GM12878 (cell line): ENCODE data around the gene PAF1. TPM values are rescaled to one million over a fixed set of nuclear protein-coding genes. Genes with fewer than 3 reads are reported as not detected.

Source experiments
- ATAC-seq: fragments of 200-7000 bp; cut with Tn5 transposase; 3 replicates; pipeline ENCODE4 v1.9.1; 2020; ENCODE audit warnings: mild to moderate bottlenecking, moderate library complexity
- BruUV-seq: library from RNA; stranded (reverse); fragments of 400-500 nt; replicated peaks from 2 replicates; lab custom pipeline; 2021; lab: Mats Ljungman, UMichigan
- CTCF ChIA-PET: fragments of 300-600 bp; sonication (Branson Sonifier 250); formaldehyde crosslinking; extraction: SDS; loops from one replicate; lab custom pipeline; 2021; ENCODE audit warnings: inconsistent platforms; lab: Yijun Ruan, JAX
- POLR2A ChIA-PET: fragments of 350-600 bp; formaldehyde crosslinking; extraction: SDS; loops from one replicate; lab custom pipeline; 2021; ENCODE audit warnings: inconsistent platforms; lab: Charles Lee
- RAD21 ChIA-PET: fragments of 300-600 bp; sonication (Branson Sonifier 250); formaldehyde crosslinking; loops from one replicate; lab custom pipeline; 2023; ENCODE audit warnings: antibody characterized with exemption; ENCODE audit not compliant: unreplicated experiment; lab: Charles Lee
- SMC1A ChIA-PET: fragments of 300-600 bp; sonication (Branson Sonifier 250); formaldehyde crosslinking; loops from one replicate; lab custom pipeline; 2023; ENCODE audit not compliant: unreplicated experiment, uncharacterized antibody; lab: Charles Lee
- DNase-seq: peaks from one replicate; pipeline ENCODE4 v3.0.0-alpha.2; 2011; ENCODE audit warnings: low read depth, low spot score
- FAIRE-seq: peaks from 3 replicates; lab custom pipeline; 2011; peaks lifted over from hg19 to GRCh38; lab: Jason Lieb, UNC
- H2AFZ ChIP-seq: 2 replicates; pipeline ENCODE4 v1.6.0; 2011; ENCODE audit warnings: low read depth, low read length, control low read depth; ENCODE audit not compliant: control insufficient read depth
- H3K27ac ChIP-seq: 2 replicates; pipeline ENCODE4 v1.5.1; 2011; ENCODE audit warnings: control low read depth; ENCODE audit not compliant: control insufficient read depth, insufficient read depth
- H3K27me3 ChIP-seq, 2 experiments: replicated peaks in 1 of 2; 2 replicates each; pipeline versions ENCODE4 v1.6.0 to v1.6.1; 2011; ENCODE audit warnings: low read length in 1 of 2; ENCODE audit not compliant: control insufficient read depth in 2 of 2, insufficient read depth in 2 of 2
- H3K36me3 ChIP-seq, 2 experiments: 2 replicates each; pipeline ENCODE4 v1.5.1; 2011; ENCODE audit warnings: low read length in 1 of 2; ENCODE audit not compliant: control insufficient read depth in 2 of 2, insufficient read depth in 2 of 2
- H3K4me1 ChIP-seq: 2 replicates; pipeline ENCODE4 v1.6.1; 2011; ENCODE audit warnings: mild to moderate bottlenecking, low read length, moderate library complexity, mixed read lengths; ENCODE audit not compliant: control insufficient read depth, insufficient read depth
- H3K4me2 ChIP-seq: 2 replicates; pipeline ENCODE4 v1.6.0; 2011; ENCODE audit warnings: control low read depth; ENCODE audit not compliant: control insufficient read depth, insufficient read depth
- H3K4me3 ChIP-seq: fragments of 200-600 bp; sonication (generic); 2 replicates; pipeline ENCODE4 v1.5.1; 2016
- H3K79me2 ChIP-seq: 2 replicates; pipeline ENCODE4 v1.6.0; 2011; ENCODE audit warnings: low read length; ENCODE audit not compliant: control insufficient read depth, insufficient read depth
- H3K9ac ChIP-seq: 2 replicates; pipeline ENCODE4 v1.8.0; 2011; ENCODE audit warnings: low read length, control low read depth, mixed read lengths; ENCODE audit not compliant: control insufficient read depth, insufficient read depth
- H3K9me3 ChIP-seq: replicated peaks from 3 replicates; pipeline ENCODE4 v1.5.1; 2011; ENCODE audit warnings: mild to moderate bottlenecking, low read length; ENCODE audit not compliant: control insufficient read depth, insufficient read depth
- H4K20me1 ChIP-seq: 2 replicates; pipeline ENCODE4 v1.6.0; 2011; ENCODE audit not compliant: control insufficient read depth, insufficient read depth
- CBX5 ChIP-seq: sonication (generic); IDR thresholded peaks from 2 replicates; pipeline ENCODE4 v1.6.1; 2016; ENCODE audit warnings: low read depth, moderate library complexity, mild to moderate bottlenecking, inconsistent platforms
- CHD2 ChIP-seq: IDR thresholded peaks from 2 replicates; pipeline ENCODE4 v1.6.1; 2011; ENCODE audit warnings: low read depth, low read length, improper control_type of control experiment, borderline replicate concordance
- ETV6 ChIP-seq, 2 experiments: fragments of 450-650 bp in 1 of 2; IDR thresholded peaks in 1 of 2; conservative IDR thresholded peaks in 1 of 2; 2 replicates each; pipeline ENCODE4 v1.6.1; 2014; ENCODE audit warnings: antibody characterized with exemption in 1 of 2, borderline replicate concordance in 1 of 2, low read depth in 1 of 2, mild to moderate bottlenecking in 1 of 2, moderate library complexity in 1 of 2
- FOXM1 ChIP-seq: IDR thresholded peaks from 2 replicates; pipeline ENCODE4 v1.6.1; 2012; ENCODE audit warnings: low read depth, mild to moderate bottlenecking, inconsistent platforms, low read length, moderate library complexity
- PAX8 ChIP-seq: fragments of 450-650 bp; IDR thresholded peaks from 2 replicates; pipeline ENCODE4 v1.6.1; 2017; ENCODE audit warnings: mild to moderate bottlenecking, moderate library complexity
- POLR2A ChIP-seq: IDR thresholded peaks from 2 replicates; pipeline ENCODE4 v1.6.1; 2011; ENCODE audit warnings: low read depth, mild to moderate bottlenecking, low read length
- SIX5 ChIP-seq: IDR thresholded peaks from 2 replicates; pipeline ENCODE4 v1.6.1; 2011; ENCODE audit warnings: mild to moderate bottlenecking, low read depth, low read length, moderate library complexity; ENCODE audit not compliant: severe bottlenecking
- SPI1 ChIP-seq: IDR thresholded peaks from 2 replicates; pipeline ENCODE4 v1.6.1; 2011; ENCODE audit warnings: low read depth, mild to moderate bottlenecking, low read length, moderate library complexity, borderline replicate concordance; ENCODE audit not compliant: insufficient read depth
- ZZZ3 ChIP-seq: IDR thresholded peaks from 2 replicates; pipeline ENCODE4 v1.6.1; 2011; ENCODE audit warnings: low read depth; ENCODE audit not compliant: control insufficient read depth, insufficient read length
- WGBS: methylation state at CpG from one replicate; pipeline ENCODE4 v1.1.6; 2016; ENCODE audit warnings: low lambda C conversion rate; ENCODE audit not compliant: insufficient replicate concordance, insufficient coverage; ENCODE audit errors: missing lambda C conversion rate; 5-methylcytosine and 5-hydroxymethylcytosine counted together
- in situ Hi-C: fragments of 300-500 bp; cut with MboI; formaldehyde crosslinking; loops from 9 replicates; pipeline ENCODE4 v1.14.3; 2018; ENCODE audit warnings: mixed read lengths
- intact Hi-C: fragments of 100-400 bp; cut with micrococcal nuclease; formaldehyde crosslinking; loops from one replicate; pipeline ENCODE4 v1.14.2; 2022; ENCODE audit not compliant: unreplicated experiment
- polyA plus RNA-seq, 11 experiments: library from polyadenylated mRNA; depleted of rRNA in 4 of 11; unstranded in 6 of 11; stranded (reverse) in 5 of 11; fragments of >200 nt; fragmentation: Nextera tagmentation in 4 of 11; fragmentation: Illumina TruSeq in 1 of 11; extraction: Ambion mirVana in 4 of 11; extraction: Trizol in 1 of 11; gene quantifications; 1 replicate in 1 of 11; 2 replicates in 10 of 11; pipeline versions ENCODE4 v1.2.1 to v1.2.3, GENCODE V29; 2011 to 2016; ENCODE audit warnings: inconsistent platforms in 2 of 11, missing spikeins in 2 of 11, low read depth in 1 of 11
- total RNA-seq, 4 experiments: library from RNA; depleted of rRNA in 3 of 4; stranded (reverse); fragments of >200 nt in 3 of 4; fragmentation: Illumina TruSeq in 1 of 4; extraction: Trizol in 1 of 4; gene quantifications; 2 replicates each; pipeline versions ENCODE4 v1.2.1 to v1.2.3, GENCODE V29; 2013 to 2021
- TF ChIP-seq, protein P1 (sequence below): fragments of 450-650 bp; conservative IDR thresholded peaks from 2 replicates; pipeline ENCODE4 v1.6.1; 2017; ENCODE audit warnings: mild to moderate bottlenecking, moderate library complexity

PAF1 gene
- total and polyA plus RNA-seq, 10 of the 15 experiments (the other 5 are each of a cell fraction or from before 2014, with no cell fraction given) = 1.7 to 45.8 (median 39.6) TPM

DNA sequence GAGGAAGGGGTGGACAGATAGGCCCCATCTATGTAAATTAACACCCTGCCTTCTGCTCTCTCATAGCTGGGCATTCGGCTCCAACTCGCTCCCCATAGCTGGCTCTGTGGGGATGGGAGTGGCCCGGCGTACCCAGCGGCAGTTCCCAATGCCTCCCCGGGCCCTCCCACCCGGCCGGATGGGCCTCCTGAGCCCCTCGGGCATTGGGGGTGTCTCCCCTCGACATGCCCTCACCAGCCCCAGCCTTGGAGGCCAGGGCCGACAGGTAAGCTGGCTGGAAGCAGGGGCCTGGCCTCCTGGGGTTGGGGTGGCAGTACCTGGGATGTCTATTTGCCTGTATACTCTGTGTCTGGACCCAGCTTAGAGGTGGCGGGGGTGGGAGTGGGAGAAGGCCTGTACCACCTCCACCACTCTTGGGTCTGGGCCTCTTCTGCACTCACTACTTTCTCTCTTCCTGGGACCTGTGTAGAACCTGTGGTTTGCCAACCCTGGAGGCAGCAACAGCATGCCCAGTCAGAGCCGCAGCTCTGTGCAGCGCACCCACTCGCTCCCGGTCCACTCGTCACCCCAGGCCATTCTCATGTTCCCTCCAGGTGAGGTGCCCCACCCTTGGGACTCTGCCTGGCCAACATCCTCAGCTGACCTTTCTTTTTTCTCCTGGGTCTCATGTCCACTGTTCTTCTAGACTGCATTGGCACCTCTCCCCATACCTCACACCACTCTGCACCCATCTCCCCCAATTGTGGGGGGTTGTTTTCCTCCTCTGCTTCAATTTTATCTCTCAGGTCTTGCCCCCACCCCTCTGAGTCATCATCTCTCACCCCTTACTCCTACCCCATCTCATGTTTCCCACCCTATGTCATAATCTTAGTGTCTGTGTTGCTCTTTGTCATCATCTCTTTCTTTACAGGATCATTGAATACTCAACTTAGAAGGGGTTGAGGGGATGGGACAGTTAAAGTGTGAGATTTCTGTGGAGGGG is 10.1 kb downstream of the PAF1 start:
- Histone ChIP-seq H3K36me3 (peaks cover 12 to 20% of the 10 kb centered on the region in 2 experiments), H3K4me3 (no peak overlapping the region), H3K79me2 (no peaks in the 10 kb centered on the region), H4K20me1 (no peaks in the 10 kb centered on the region)
- no TSS peak for BruUV-seq
- no peak for TF ChIP-seq SIX5
- TF ChIP-seq CHD2 = no peak
- no peak for TF ChIP-seq FOXM1
- no peak for TF ChIP-seq CBX5
- TF ChIP-seq PAX8 = no peak
- TF ChIP-seq ETV6 (conservative IDR thresholded peaks at IDR 0.05 in 1 of 2, IDR thresholded peaks at IDR 0.05 in 1 of 2; ENCODE audit: borderline replicate concordance in 1 of 2, low read depth in 1 of 2) = no peak
- no peak for TF ChIP-seq POLR2A
- TF ChIP-seq ZZZ3 = no peak
- TF ChIP-seq, protein P1, sequence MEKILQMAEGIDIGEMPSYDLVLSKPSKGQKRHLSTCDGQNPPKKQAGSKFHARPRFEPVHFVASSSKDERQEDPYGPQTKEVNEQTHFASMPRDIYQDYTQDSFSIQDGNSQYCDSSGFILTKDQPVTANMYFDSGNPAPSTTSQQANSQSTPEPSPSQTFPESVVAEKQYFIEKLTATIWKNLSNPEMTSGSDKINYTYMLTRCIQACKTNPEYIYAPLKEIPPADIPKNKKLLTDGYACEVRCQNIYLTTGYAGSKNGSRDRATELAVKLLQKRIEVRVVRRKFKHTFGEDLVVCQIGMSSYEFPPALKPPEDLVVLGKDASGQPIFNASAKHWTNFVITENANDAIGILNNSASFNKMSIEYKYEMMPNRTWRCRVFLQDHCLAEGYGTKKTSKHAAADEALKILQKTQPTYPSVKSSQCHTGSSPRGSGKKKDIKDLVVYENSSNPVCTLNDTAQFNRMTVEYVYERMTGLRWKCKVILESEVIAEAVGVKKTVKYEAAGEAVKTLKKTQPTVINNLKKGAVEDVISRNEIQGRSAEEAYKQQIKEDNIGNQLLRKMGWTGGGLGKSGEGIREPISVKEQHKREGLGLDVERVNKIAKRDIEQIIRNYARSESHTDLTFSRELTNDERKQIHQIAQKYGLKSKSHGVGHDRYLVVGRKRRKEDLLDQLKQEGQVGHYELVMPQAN = no peak
- no peak for TF ChIP-seq SPI1
- TF ChIP-seq, all 136 proteins: peak for 0
- Histone ChIP-seq H3K27me3 (no peaks in the 10 kb centered on the region), H3K27ac (no peak overlapping the region), H3K9me3 (no peaks in the 10 kb centered on the region), H2AFZ (no peak overlapping the region), H3K4me2 (no peak overlapping the region), H3K4me1 (no peaks in the 10 kb centered on the region), H3K9ac (no peak overlapping the region)
- ChIA-PET SMC1A (no interaction called here), RAD21 (no interaction called here), POLR2A (interaction anchor here (0.6 kb wide), 1 partner anchor 602 kb away, joined by 4 read pairs; no protein-coding TSS in a partner anchor), CTCF (no interaction called here)
- ATAC-seq = no peak
- DNase-seq = no peak
- no peak for FAIRE-seq
- in situ Hi-C loops (no loop called here), intact Hi-C loops (no loop called here)
- 87% methylated on average over 12 of the region's 17 CpGs for WGBS
